ENCODE results near the gene SNTG2. TPM values are rescaled to one million over a fixed set of nuclear protein-coding genes. Genes with fewer than 3 reads are reported as not detected.

SNTG2 gene
- total RNA-seq, 2 experiments from 2014 or later: not detected

GRCh38 chr2:1367601-1368000 is 417.0 kb downstream of the SNTG2 start:
- no peak overlapping the region for H3K27ac ChIP-seq (ENCODE audit: low read depth, low read length, poor library complexity, severe bottlenecking)
- BruUV-seq (replicated peaks): no TSS peak
- no peaks in the 10 kb centered on the region for H3K9me2 ChIP-seq (ENCODE audit: insufficient read depth, low read length)
- ChIA-PET CTCF (ENCODE audit: unreplicated experiment) (no interaction called here), POLR2A (no interaction called here)
- H3K9me3 ChIP-seq (ENCODE audit: low read length): no peaks in the 10 kb centered on the region
- no peaks in the 10 kb centered on the region for H3K4me1 ChIP-seq (ENCODE audit: insufficient read depth, low read length, poor library complexity, severe bottlenecking)
- no peaks in the 10 kb centered on the region for H4K20me1 ChIP-seq (ENCODE audit: insufficient read depth, low read length)
- H3K4me2 ChIP-seq (ENCODE audit: low read length): no peak overlapping the region
- TF ChIP-seq EZH2phosphoT487 (IDR thresholded peaks at IDR 0.05; ENCODE audit: borderline replicate concordance, low read depth, low read length) (no peak), CTCF (conservative IDR thresholded peaks at IDR 0.05; ENCODE audit: low read length) (no peak)
- no peaks in the 10 kb centered on the region for H3K79me2 ChIP-seq (ENCODE audit: insufficient read depth, low read depth, low read length)
- no peaks in the 10 kb centered on the region for H3K36me3 ChIP-seq (ENCODE audit: insufficient read depth, low read length)
- intact Hi-C loops (cut with micrococcal nuclease; ENCODE audit: unreplicated experiment): no loop called here
- no peak overlapping the region for H3K4me3 ChIP-seq (ENCODE audit: low read depth, low read length, poor library complexity, severe bottlenecking)
- no peak for DNase-seq (ENCODE audit: low spot score)
- H2AFZ ChIP-seq (ENCODE audit: low read length): no peak overlapping the region

GRCh38 chr2:1369905-1370304 is 419.3 kb downstream of the SNTG2 start:
- intact Hi-C loops (cut with micrococcal nuclease; ENCODE audit: unreplicated experiment): no loop called here
- no TSS peak for BruUV-seq (replicated peaks)
- Histone ChIP-seq H2AFZ (ENCODE audit: low read length) (no peak overlapping the region), H3K4me3 (ENCODE audit: low read depth, low read length, poor library complexity, severe bottlenecking) (no peak overlapping the region), H3K4me1 (ENCODE audit: insufficient read depth, low read length, poor library complexity, severe bottlenecking) (no peaks in the 10 kb centered on the region), H3K79me2 (ENCODE audit: insufficient read depth, low read depth, low read length) (no peaks in the 10 kb centered on the region), H3K9me3 (ENCODE audit: low read length) (no peaks in the 10 kb centered on the region), H3K36me3 (ENCODE audit: insufficient read depth, low read length) (no peaks in the 10 kb centered on the region), H3K9me2 (ENCODE audit: insufficient read depth, low read length) (no peaks in the 10 kb centered on the region), H4K20me1 (ENCODE audit: insufficient read depth, low read length) (no peaks in the 10 kb centered on the region), H3K4me2 (ENCODE audit: low read length) (no peak overlapping the region), H3K27ac (ENCODE audit: low read depth, low read length, poor library complexity, severe bottlenecking) (no peak overlapping the region)
- no peak for TF ChIP-seq CTCF (conservative IDR thresholded peaks at IDR 0.05; ENCODE audit: low read length)
- TF ChIP-seq EZH2phosphoT487 (IDR thresholded peaks at IDR 0.05; ENCODE audit: borderline replicate concordance, low read depth, low read length): no peak
- ChIA-PET POLR2A (no interaction called here), CTCF (ENCODE audit: unreplicated experiment) (no interaction called here)
- DNase-seq (ENCODE audit: low spot score): no peak

- no peaks in the 10 kb centered on the region for H4K20me1 ChIP-seq (ENCODE audit: insufficient read depth, low read length)
- no peaks in the 10 kb centered on the region for H3K9me3 ChIP-seq (ENCODE audit: low read length)
- ChIA-PET POLR2A (interaction anchor here (0.6 kb wide), 1 partner anchor 319 kb away, joined by 5 read pairs; no protein-coding TSS in a partner anchor), CTCF (ENCODE audit: unreplicated experiment) (no interaction called here)
- DNase-seq (ENCODE audit: low spot score): no peak
- no peak overlapping the region for H3K27ac ChIP-seq (ENCODE audit: low read depth, low read length, poor library complexity, severe bottlenecking)
- H3K4me2 ChIP-seq (ENCODE audit: low read length): no peak overlapping the region
- H3K36me3 ChIP-seq (ENCODE audit: insufficient read depth, low read length): no peaks in the 10 kb centered on the region
- H3K9me2 ChIP-seq (ENCODE audit: insufficient read depth, low read length): no peaks in the 10 kb centered on the region
- H3K4me1 ChIP-seq (ENCODE audit: insufficient read depth, low read length, poor library complexity, severe bottlenecking): no peaks in the 10 kb centered on the region
- H2AFZ ChIP-seq (ENCODE audit: low read length): no peak overlapping the region
- BruUV-seq (replicated peaks): no TSS peak
- no peak overlapping the region for H3K4me3 ChIP-seq (ENCODE audit: low read depth, low read length, poor library complexity, severe bottlenecking)
- no peaks in the 10 kb centered on the region for H3K79me2 ChIP-seq (ENCODE audit: insufficient read depth, low read depth, low read length)
- TF ChIP-seq EZH2phosphoT487 (IDR thresholded peaks at IDR 0.05; ENCODE audit: borderline replicate concordance, low read depth, low read length) (no peak), CTCF (conservative IDR thresholded peaks at IDR 0.05; ENCODE audit: low read length) (no peak)
- intact Hi-C loops (cut with micrococcal nuclease; ENCODE audit: unreplicated experiment): no loop called here
Observed at GRCh38 chr2:1370461-1370860, 419.8 kb downstream of the SNTG2 start.
